HCT116 (cell line): ENCODE results near the gene ACTN1. TPM values are rescaled to one million over a fixed set of nuclear protein-coding genes. Genes with fewer than 3 reads are reported as not detected.

Experiments used
- ATAC-seq: fragments of 200-7000 bp; cut with Tn5 transposase; 2 replicates; pipeline ENCODE4 v1.9.1; 2020; ENCODE audit warnings: mild to moderate bottlenecking, moderate library complexity
- BruUV-seq: library from RNA; stranded (reverse); fragments of 400-500 nt; replicated peaks from 2 replicates; lab custom pipeline; 2021; lab: Mats Ljungman, UMichigan
- CTCF ChIA-PET: fragments of 300-600 bp; sonication (Branson Sonifier 250); formaldehyde crosslinking; loops from one replicate; lab custom pipeline; 2021; ENCODE audit warnings: antibody characterized with exemption; lab: Charles Lee
- POLR2A ChIA-PET: fragments of 300-600, 350-600 bp; sonication (Branson Sonifier 250); formaldehyde crosslinking; loops from one replicate; lab custom pipeline; 2021; ENCODE audit warnings: antibody characterized with exemption; lab: Charles Lee
- RAD21 ChIA-PET, 2 experiments: fragments of 300-600 bp; sonication (Branson Sonifier 250); formaldehyde crosslinking; loops; one replicate each; lab custom pipeline; 2023; ENCODE audit warnings: low total read pairs in 2 of 2; ENCODE audit not compliant: uncharacterized antibody in 2 of 2, unreplicated experiment in 2 of 2, low non-redundant PET in 1 of 2; lab: Charles Lee
- DNase-seq: peaks from one replicate; pipeline ENCODE4 v3.0.0-alpha.2; 2010; ENCODE audit warnings: low read depth, low spot score
- H2AFZ ChIP-seq: fragments of 200-600 bp; shearing (Covaris generic), sonication (generic); 2 replicates; pipeline ENCODE4 v1.6.1; 2017; ENCODE audit warnings: low read depth, mixed run types, mixed read lengths, antibody characterized with exemption, low read length; ENCODE audit not compliant: poor library complexity, severe bottlenecking
- H3K27ac ChIP-seq: 2 replicates; pipeline ENCODE4 v1.5.1; 2012; ENCODE audit warnings: low read depth, low read length
- H3K27me3 ChIP-seq: fragments of 200-600 bp; sonication (generic); 2 replicates; pipeline ENCODE4 v1.6.1; 2016; ENCODE audit warnings: mixed run types, low read length, mixed read lengths; ENCODE audit not compliant: insufficient read depth
- H3K36me3 ChIP-seq, 2 experiments: fragments of 200-500 bp in 1 of 2; fragments of 200-600 bp in 1 of 2; sonication (Bioruptor generic) in 1 of 2; sonication (generic) in 1 of 2; 2 replicates each; pipeline versions ENCODE4 v1.5.1 to v1.6.1; 2014 to 2016; ENCODE audit warnings: low read length in 2 of 2, inconsistent platforms in 1 of 2, mixed read lengths in 1 of 2, mixed run types in 1 of 2; ENCODE audit not compliant: insufficient read depth in 2 of 2, control insufficient read depth in 1 of 2
- H3K4me1 ChIP-seq, 2 experiments: fragments of 200-600 bp in 1 of 2; sonication (generic) in 1 of 2; 2 replicates each; pipeline versions ENCODE4 v1.5.1 to v1.6.1; 2012 to 2017; ENCODE audit warnings: low read length in 2 of 2, inconsistent platforms in 1 of 2, mild to moderate bottlenecking in 1 of 2, mixed read lengths in 1 of 2, mixed run types in 1 of 2, moderate library complexity in 1 of 2; ENCODE audit not compliant: insufficient read depth in 2 of 2, control insufficient read depth in 1 of 2
- H3K4me2 ChIP-seq: fragments of 200-600 bp; sonication (generic); 2 replicates; pipeline ENCODE4 v1.6.1; 2017; ENCODE audit warnings: mixed run types, low read length, mixed read lengths
- H3K4me3 ChIP-seq, 2 experiments: fragments of 200-600 bp in 1 of 2; sonication (generic) in 1 of 2; replicated peaks in 1 of 2; 2 replicates each; pipeline ENCODE4 v1.5.1; 2011 to 2016; ENCODE audit warnings: low read length in 2 of 2, control low read depth in 1 of 2, low read depth in 1 of 2, mild to moderate bottlenecking in 1 of 2, mixed read lengths in 1 of 2, mixed run types in 1 of 2
- H3K79me2 ChIP-seq: fragments of 200-600 bp; sonication (generic); 2 replicates; pipeline ENCODE4 v1.6.1; 2017; ENCODE audit warnings: mild to moderate bottlenecking, mixed run types, low read length, moderate library complexity, mixed read lengths; ENCODE audit not compliant: insufficient read depth
- H3K9ac ChIP-seq: fragments of 200-600 bp; sonication (generic); 2 replicates; pipeline ENCODE4 v1.6.1; 2016; ENCODE audit warnings: low read length, mixed read lengths
- H3K9me2 ChIP-seq: fragments of 200-600 bp; sonication (generic), shearing (Covaris generic); 2 replicates; pipeline ENCODE4 v1.6.1; 2017; ENCODE audit warnings: mixed run types, mild to moderate bottlenecking, moderate library complexity; ENCODE audit not compliant: insufficient read depth
- H3K9me3 ChIP-seq, 2 experiments: fragments of 200-500 bp in 1 of 2; fragments of 200-600 bp in 1 of 2; sonication (Bioruptor generic) in 1 of 2; sonication (generic) in 1 of 2; 2 replicates each; pipeline ENCODE4 v1.6.1; 2014 to 2017; ENCODE audit warnings: low read length in 2 of 2, mixed read lengths in 2 of 2, inconsistent platforms in 1 of 2, low read depth in 1 of 2, mild to moderate bottlenecking in 1 of 2, mixed run types in 1 of 2, moderate library complexity in 1 of 2; ENCODE audit not compliant: control insufficient read depth in 1 of 2, insufficient read depth in 1 of 2
- H4K20me1 ChIP-seq: fragments of 200-600 bp; sonication (generic), shearing (Covaris generic); 2 replicates; pipeline ENCODE4 v1.6.1; 2017; ENCODE audit warnings: mixed run types, mild to moderate bottlenecking, moderate library complexity; ENCODE audit not compliant: insufficient read depth
- ATF3 ChIP-seq: IDR thresholded peaks from 2 replicates; pipeline ENCODE4 v1.6.1; 2012
- CBX3 ChIP-seq: IDR thresholded peaks from 2 replicates; pipeline ENCODE4 v1.6.1; 2012; ENCODE audit warnings: low read depth
- CEBPB ChIP-seq: IDR thresholded peaks from 2 replicates; pipeline ENCODE4 v1.6.1; 2012; ENCODE audit warnings: low read depth
- CTCF ChIP-seq, 3 experiments: fragments of 200-600 bp in 1 of 3; sonication (generic) in 1 of 3; IDR thresholded peaks in 2 of 3; conservative IDR thresholded peaks in 1 of 3; 2 replicates each; pipeline ENCODE4 v1.5.1; 2012 to 2017; ENCODE audit warnings: low read depth in 2 of 3, low read length in 2 of 3, antibody characterized with exemption in 1 of 3, borderline replicate concordance in 1 of 3, control low read depth in 1 of 3, mild to moderate bottlenecking in 1 of 3, mixed read lengths in 1 of 3, mixed run types in 1 of 3, moderate library complexity in 1 of 3; ENCODE audit not compliant: insufficient read depth in 1 of 3
- EGR1 ChIP-seq: IDR thresholded peaks from 2 replicates; pipeline ENCODE4 v1.6.1; 2012; ENCODE audit warnings: low read depth
- EZH2 ChIP-seq: fragments of 200-600 bp; sonication (generic); IDR thresholded peaks from 2 replicates; pipeline ENCODE4 v1.6.1; 2017; ENCODE audit warnings: antibody characterized with exemption, mixed run types
- EZH2phosphoT487 ChIP-seq: fragments of 200-600 bp; IDR thresholded peaks from 2 replicates; pipeline ENCODE4 v1.6.1; 2018; ENCODE audit warnings: antibody characterized with exemption, borderline replicate concordance
- JUND ChIP-seq: IDR thresholded peaks from 2 replicates; pipeline ENCODE4 v1.6.1; 2012
- TCF7L2 ChIP-seq: IDR thresholded peaks from 2 replicates; pipeline ENCODE4 v1.7.0; 2011; ENCODE audit warnings: borderline replicate concordance, inconsistent platforms; ENCODE audit not compliant: insufficient read depth, insufficient read length; ENCODE audit errors: extremely low read depth
- YY1 ChIP-seq: IDR thresholded peaks from 2 replicates; pipeline ENCODE4 v1.6.1; 2011; ENCODE audit warnings: low read length, low read depth, moderate library complexity, mild to moderate bottlenecking; ENCODE audit not compliant: insufficient replicate concordance; ENCODE audit errors: extremely low read depth
- ZFX ChIP-seq: fragments of 450-650 bp; IDR thresholded peaks from 2 replicates; pipeline ENCODE4 v1.6.1; 2017
- ZNF274 ChIP-seq: fragments of 200-500 bp; sonication (Bioruptor generic); IDR thresholded peaks from 2 replicates; pipeline ENCODE4 v1.6.1; 2014; ENCODE audit warnings: mild to moderate bottlenecking, low read depth, low read length, inconsistent platforms
- intact Hi-C: fragments of 100-400 bp; cut with micrococcal nuclease; formaldehyde crosslinking; loops from 2 replicates; pipeline ENCODE4 v1.10.0; 2022
- total RNA-seq: library from RNA; stranded (reverse); gene quantifications from one replicate; pipeline ENCODE4 v1.2.1, GENCODE V29; 2021; ENCODE audit not compliant: unreplicated experiment
- TF ChIP-seq, protein P1 (sequence below): IDR thresholded peaks from 2 replicates; pipeline ENCODE4 v1.6.1; 2011; ENCODE audit warnings: mild to moderate bottlenecking, low read length, moderate library complexity; ENCODE audit not compliant: insufficient replicate concordance; ENCODE audit errors: extremely low read depth
- TF ChIP-seq, protein P2 (sequence below): IDR thresholded peaks from 2 replicates; pipeline ENCODE4 v1.6.1; 2012; ENCODE audit warnings: low read depth

ACTN1 gene
- total RNA-seq, 1 experiment from 2014 or later, result 123 TPM

- Histone ChIP-seq H3K9ac (no peak overlapping the region), H3K9me2 (no peaks in the 10 kb centered on the region), H3K4me2 (no peak overlapping the region), H3K79me2 (peaks cover 10% of the 10 kb centered on the region), H4K20me1 (no peaks in the 10 kb centered on the region), H3K36me3 (no peaks in the 10 kb centered on the region), H2AFZ (no peak overlapping the region), H3K27me3 (no peaks in the 10 kb centered on the region), H3K27ac (no peak overlapping the region), H3K4me1 (peaks cover 2 to 13% of the 10 kb centered on the region in 2 experiments; a peak in 3 of 4 replicates), H3K4me3 (no peak overlapping the region), H3K9me3 (no peaks in the 10 kb centered on the region)
- CTCF ChIA-PET, result no interaction called here
- intact Hi-C loops, result no loop called here
- ATAC-seq (no peak), DNase-seq (no peak)
- POLR2A ChIA-PET, result no interaction called here
- TF ChIP-seq ATF3 (no peak), EZH2phosphoT487 (no peak), YY1 (no peak), EGR1 (no peak), CTCF (IDR thresholded peaks at IDR 0.05 in 2 of 3, conservative IDR thresholded peaks at IDR 0.05 in 1 of 3; ENCODE audit: borderline replicate concordance in 1 of 3, insufficient read depth in 1 of 3, low read depth in 2 of 3, low read length in 2 of 3) (no peak), EZH2 (no peak), CBX3 (no peak), ZNF274 (no peak), TCF7L2 (no peak), JUND (no peak), ZFX (no peak), CEBPB (no peak)
- TF ChIP-seq, protein P1, sequence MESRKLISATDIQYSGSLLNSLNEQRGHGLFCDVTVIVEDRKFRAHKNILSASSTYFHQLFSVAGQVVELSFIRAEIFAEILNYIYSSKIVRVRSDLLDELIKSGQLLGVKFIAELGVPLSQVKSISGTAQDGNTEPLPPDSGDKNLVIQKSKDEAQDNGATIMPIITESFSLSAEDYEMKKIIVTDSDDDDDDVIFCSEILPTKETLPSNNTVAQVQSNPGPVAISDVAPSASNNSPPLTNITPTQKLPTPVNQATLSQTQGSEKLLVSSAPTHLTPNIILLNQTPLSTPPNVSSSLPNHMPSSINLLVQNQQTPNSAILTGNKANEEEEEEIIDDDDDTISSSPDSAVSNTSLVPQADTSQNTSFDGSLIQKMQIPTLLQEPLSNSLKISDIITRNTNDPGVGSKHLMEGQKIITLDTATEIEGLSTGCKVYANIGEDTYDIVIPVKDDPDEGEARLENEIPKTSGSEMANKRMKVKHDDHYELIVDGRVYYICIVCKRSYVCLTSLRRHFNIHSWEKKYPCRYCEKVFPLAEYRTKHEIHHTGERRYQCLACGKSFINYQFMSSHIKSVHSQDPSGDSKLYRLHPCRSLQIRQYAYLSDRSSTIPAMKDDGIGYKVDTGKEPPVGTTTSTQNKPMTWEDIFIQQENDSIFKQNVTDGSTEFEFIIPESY, result no peak
- TF ChIP-seq, protein P2, sequence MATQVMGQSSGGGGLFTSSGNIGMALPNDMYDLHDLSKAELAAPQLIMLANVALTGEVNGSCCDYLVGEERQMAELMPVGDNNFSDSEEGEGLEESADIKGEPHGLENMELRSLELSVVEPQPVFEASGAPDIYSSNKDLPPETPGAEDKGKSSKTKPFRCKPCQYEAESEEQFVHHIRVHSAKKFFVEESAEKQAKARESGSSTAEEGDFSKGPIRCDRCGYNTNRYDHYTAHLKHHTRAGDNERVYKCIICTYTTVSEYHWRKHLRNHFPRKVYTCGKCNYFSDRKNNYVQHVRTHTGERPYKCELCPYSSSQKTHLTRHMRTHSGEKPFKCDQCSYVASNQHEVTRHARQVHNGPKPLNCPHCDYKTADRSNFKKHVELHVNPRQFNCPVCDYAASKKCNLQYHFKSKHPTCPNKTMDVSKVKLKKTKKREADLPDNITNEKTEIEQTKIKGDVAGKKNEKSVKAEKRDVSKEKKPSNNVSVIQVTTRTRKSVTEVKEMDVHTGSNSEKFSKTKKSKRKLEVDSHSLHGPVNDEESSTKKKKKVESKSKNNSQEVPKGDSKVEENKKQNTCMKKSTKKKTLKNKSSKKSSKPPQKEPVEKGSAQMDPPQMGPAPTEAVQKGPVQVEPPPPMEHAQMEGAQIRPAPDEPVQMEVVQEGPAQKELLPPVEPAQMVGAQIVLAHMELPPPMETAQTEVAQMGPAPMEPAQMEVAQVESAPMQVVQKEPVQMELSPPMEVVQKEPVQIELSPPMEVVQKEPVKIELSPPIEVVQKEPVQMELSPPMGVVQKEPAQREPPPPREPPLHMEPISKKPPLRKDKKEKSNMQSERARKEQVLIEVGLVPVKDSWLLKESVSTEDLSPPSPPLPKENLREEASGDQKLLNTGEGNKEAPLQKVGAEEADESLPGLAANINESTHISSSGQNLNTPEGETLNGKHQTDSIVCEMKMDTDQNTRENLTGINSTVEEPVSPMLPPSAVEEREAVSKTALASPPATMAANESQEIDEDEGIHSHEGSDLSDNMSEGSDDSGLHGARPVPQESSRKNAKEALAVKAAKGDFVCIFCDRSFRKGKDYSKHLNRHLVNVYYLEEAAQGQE, result no peak
- no TSS peak for BruUV-seq
- RAD21 ChIA-PET, result no interaction called here
These were observed 3.5 kb upstream of the ACTN1 start for GRCh38 chr14:68982581-68982980.
